Activated CD8-positive, alpha-beta memory T cell treated with anti-CD3 and anti-CD28 coated beads, Interleukin-2, amount 10 ng/mL, durations not matched to agents 7 days and 5 days (primary cell): ENCODE data around the gene EPHA7. TPM values are rescaled to one million over a fixed set of nuclear protein-coding genes. Genes with fewer than 3 reads are reported as not detected.

Experiments used
- ATAC-seq: fragments of 150-1000 bp; cut with Tn5 transposase; one replicate; pipeline ENCODE4 v1.10.0; 2021; ENCODE audit warnings: moderate library complexity
- CTCF ChIA-PET: fragments of 350-600 bp; sonication (Branson Sonifier 250); formaldehyde crosslinking; loops from one replicate; lab custom pipeline; 2021; ENCODE audit warnings: antibody characterized with exemption; lab: Charles Lee
- DNase-seq: peaks from one replicate; pipeline ENCODE4 v3.0.0-alpha.2; 2020
- H3K27ac Mint-ChIP-seq: one replicate; pipeline ENCODE4 v1.8.0; 2021; ENCODE audit warnings: mild to moderate bottlenecking, mixed read lengths
- H3K27me3 Mint-ChIP-seq: one replicate; pipeline ENCODE4 v1.8.0; 2021; ENCODE audit warnings: mixed read lengths
- H3K36me3 Mint-ChIP-seq: one replicate; pipeline ENCODE4 v1.8.0; 2021; ENCODE audit warnings: mild to moderate bottlenecking, mixed read lengths
- H3K4me1 Mint-ChIP-seq: one replicate; pipeline ENCODE4 v1.8.0; 2021; ENCODE audit warnings: mixed read lengths
- H3K4me3 Mint-ChIP-seq: one replicate; pipeline ENCODE4 v1.8.0; 2021; ENCODE audit warnings: mild to moderate bottlenecking, moderate library complexity, mixed read lengths
- H3K9me3 Mint-ChIP-seq: one replicate; pipeline ENCODE4 v1.8.0; 2022; ENCODE audit warnings: low read depth, mixed read lengths
- total RNA-seq, 2 experiments: library from RNA; stranded (reverse); gene quantifications; one replicate each; pipeline ENCODE4 v1.2.3, GENCODE V29; 2021

Gene EPHA7
- total RNA-seq, 2 experiments from 2014 or later = not detected

- Mint-ChIP-seq H3K4me1 (no peaks in the 10 kb centered on the region), H3K4me3 (no peak overlapping the region), H3K27me3 (no peaks in the 10 kb centered on the region), H3K9me3 (peaks cover 7% of the 10 kb centered on the region), H3K27ac (no peak overlapping the region), H3K36me3 (no peaks in the 10 kb centered on the region)
- DNase-seq (no peak), ATAC-seq (no peak)
- CTCF ChIA-PET = no interaction called here
These were observed 124.5 kb downstream of the EPHA7 start for GRCh38 chr6:93294879-93295278.

GRCh38 chr6:93293872-93294271 lies 125.5 kb downstream of the EPHA7 start:
- H3K4me1 Mint-ChIP-seq = no peaks in the 10 kb centered on the region
- ATAC-seq = no peak
- H3K36me3 Mint-ChIP-seq = no peaks in the 10 kb centered on the region
- H3K9me3 Mint-ChIP-seq = peaks cover 7% of the 10 kb centered on the region
- CTCF ChIA-PET = no interaction called here
- H3K27me3 Mint-ChIP-seq = no peaks in the 10 kb centered on the region
- no peak overlapping the region for H3K27ac Mint-ChIP-seq
- no peak for DNase-seq
- no peak overlapping the region for H3K4me3 Mint-ChIP-seq

- CTCF ChIA-PET = no interaction called here
- Mint-ChIP-seq H3K9me3 (peaks cover 5% of the 10 kb centered on the region), H3K36me3 (no peaks in the 10 kb centered on the region), H3K4me3 (no peak overlapping the region), H3K4me1 (no peaks in the 10 kb centered on the region), H3K27me3 (no peaks in the 10 kb centered on the region), H3K27ac (no peak overlapping the region)
- no peak for ATAC-seq
- no peak for DNase-seq
These were observed 125.9 kb downstream of the EPHA7 start for GRCh38 chr6:93293460-93293859.

- no peaks in the 10 kb centered on the region for H3K4me1 Mint-ChIP-seq
- CTCF ChIA-PET = no interaction called here
- H3K27me3 Mint-ChIP-seq = no peaks in the 10 kb centered on the region
- DNase-seq (no peak), ATAC-seq (no peak)
- H3K36me3 Mint-ChIP-seq = no peaks in the 10 kb centered on the region
- no peak overlapping the region for H3K27ac Mint-ChIP-seq
- no peak overlapping the region for H3K4me3 Mint-ChIP-seq
- H3K9me3 Mint-ChIP-seq = peaks cover 9% of the 10 kb centered on the region
These were observed 136.8 kb downstream of the EPHA7 start for GRCh38 chr6:93282521-93283031.

GRCh38 chr6:93278241-93278640 lies 141.1 kb downstream of the EPHA7 start:
- no peaks in the 10 kb centered on the region for H3K36me3 Mint-ChIP-seq
- H3K27ac Mint-ChIP-seq = no peak overlapping the region
- H3K9me3 Mint-ChIP-seq = no peaks in the 10 kb centered on the region
- H3K4me3 Mint-ChIP-seq = no peak overlapping the region
- CTCF ChIA-PET = no interaction called here
- no peaks in the 10 kb centered on the region for H3K4me1 Mint-ChIP-seq
- ATAC-seq = no peak
- DNase-seq = no peak
- no peaks in the 10 kb centered on the region for H3K27me3 Mint-ChIP-seq

- H3K36me3 Mint-ChIP-seq = no peaks in the 10 kb centered on the region
- no peaks in the 10 kb centered on the region for H3K9me3 Mint-ChIP-seq
- no peak for ATAC-seq
- no peak overlapping the region for H3K4me3 Mint-ChIP-seq
- no peaks in the 10 kb centered on the region for H3K4me1 Mint-ChIP-seq
- H3K27me3 Mint-ChIP-seq = no peaks in the 10 kb centered on the region
- H3K27ac Mint-ChIP-seq = no peak overlapping the region
- no peak for DNase-seq
- CTCF ChIA-PET = no interaction called here
These were observed 146.5 kb downstream of the EPHA7 start for GRCh38 chr6:93272896-93273295.

- no peaks in the 10 kb centered on the region for H3K9me3 Mint-ChIP-seq
- no peaks in the 10 kb centered on the region for H3K27me3 Mint-ChIP-seq
- CTCF ChIA-PET = no interaction called here
- no peaks in the 10 kb centered on the region for H3K4me1 Mint-ChIP-seq
- no peak for DNase-seq
- no peak overlapping the region for H3K4me3 Mint-ChIP-seq
- H3K27ac Mint-ChIP-seq = no peak overlapping the region
- ATAC-seq = no peak
- H3K36me3 Mint-ChIP-seq = no peaks in the 10 kb centered on the region
These were observed 147.1 kb downstream of the EPHA7 start for GRCh38 chr6:93272211-93272610.

- Mint-ChIP-seq H3K4me3 (no peak overlapping the region), H3K4me1 (no peaks in the 10 kb centered on the region), H3K27ac (no peak overlapping the region), H3K27me3 (no peaks in the 10 kb centered on the region), H3K36me3 (no peaks in the 10 kb centered on the region), H3K9me3 (no peaks in the 10 kb centered on the region)
- no peak for ATAC-seq
- CTCF ChIA-PET = no interaction called here
- DNase-seq = no peak
These were observed 153.1 kb downstream of the EPHA7 start for GRCh38 chr6:93266116-93266817.

- H3K4me1 Mint-ChIP-seq = no peaks in the 10 kb centered on the region
- H3K36me3 Mint-ChIP-seq = no peaks in the 10 kb centered on the region
- ATAC-seq (no peak), DNase-seq (no peak)
- no peak overlapping the region for H3K4me3 Mint-ChIP-seq
- CTCF ChIA-PET = no interaction called here
- no peak overlapping the region for H3K27ac Mint-ChIP-seq
- H3K27me3 Mint-ChIP-seq = no peaks in the 10 kb centered on the region
- peaks cover 3% of the 10 kb centered on the region for H3K9me3 Mint-ChIP-seq
These were observed 158.5 kb downstream of the EPHA7 start for GRCh38 chr6:93260881-93261280.

- peaks cover 3% of the 10 kb centered on the region for H3K9me3 Mint-ChIP-seq
- H3K4me1 Mint-ChIP-seq = no peaks in the 10 kb centered on the region
- no peak for DNase-seq
- no peak overlapping the region for H3K27ac Mint-ChIP-seq
- no peaks in the 10 kb centered on the region for H3K36me3 Mint-ChIP-seq
- no peaks in the 10 kb centered on the region for H3K27me3 Mint-ChIP-seq
- no peak overlapping the region for H3K4me3 Mint-ChIP-seq
- CTCF ChIA-PET = no interaction called here
- no peak for ATAC-seq
These were observed 160.0 kb downstream of the EPHA7 start for GRCh38 chr6:93259332-93259731.

- H3K27me3 Mint-ChIP-seq = no peaks in the 10 kb centered on the region
These were observed 166.4 kb downstream of the EPHA7 start for GRCh38 chr6:93252930-93253329.

GRCh38 chr6:93248631-93249030 lies 170.7 kb downstream of the EPHA7 start:
- DNase-seq (no peak), ATAC-seq (no peak)
- Mint-ChIP-seq H3K4me1 (no peaks in the 10 kb centered on the region), H3K36me3 (no peaks in the 10 kb centered on the region), H3K4me3 (no peak overlapping the region), H3K27ac (no peak overlapping the region), H3K27me3 (no peaks in the 10 kb centered on the region), H3K9me3 (no peaks in the 10 kb centered on the region)
- CTCF ChIA-PET = no interaction called here

More at GRCh38 chr6:93252930-93253329, 166.4 kb downstream of the EPHA7 start:
- Mint-ChIP-seq H3K4me1 (no peaks in the 10 kb centered on the region), H3K4me3 (no peak overlapping the region), H3K9me3 (no peaks in the 10 kb centered on the region), H3K36me3 (no peaks in the 10 kb centered on the region), H3K27ac (no peak overlapping the region)
- no peak for ATAC-seq
- no peak for DNase-seq
- CTCF ChIA-PET = no interaction called here

- H3K9me3 Mint-ChIP-seq = peaks cover 2% of the 10 kb centered on the region
- H3K4me1 Mint-ChIP-seq = no peaks in the 10 kb centered on the region
- CTCF ChIA-PET = no interaction called here
- no peak overlapping the region for H3K4me3 Mint-ChIP-seq
- no peaks in the 10 kb centered on the region for H3K27me3 Mint-ChIP-seq
- ATAC-seq (no peak), DNase-seq (no peak)
- H3K36me3 Mint-ChIP-seq = no peaks in the 10 kb centered on the region
- H3K27ac Mint-ChIP-seq = no peak overlapping the region
These were observed 176.1 kb downstream of the EPHA7 start for GRCh38 chr6:93243231-93243778.

- H3K27ac Mint-ChIP-seq = no peak overlapping the region
- DNase-seq (no peak), ATAC-seq (no peak)
- no peaks in the 10 kb centered on the region for H3K36me3 Mint-ChIP-seq
- CTCF ChIA-PET = no interaction called here
- H3K4me3 Mint-ChIP-seq = no peak overlapping the region
- no peaks in the 10 kb centered on the region for H3K27me3 Mint-ChIP-seq
- peaks cover 2% of the 10 kb centered on the region for H3K9me3 Mint-ChIP-seq
- no peaks in the 10 kb centered on the region for H3K4me1 Mint-ChIP-seq
These were observed 177.3 kb downstream of the EPHA7 start for GRCh38 chr6:93242049-93242448.
